Neural cell (in vitro differentiated cells): ENCODE results near the gene OR10P1.

Source experiments
- CTCF ChIP-seq: fragments of 450-650 bp; IDR thresholded peaks from 2 replicates; pipeline ENCODE4 v1.5.1; 2014; ENCODE audit warnings: antibody characterized with exemption, mild to moderate bottlenecking, moderate library complexity; ENCODE audit not compliant: poor library complexity, severe bottlenecking
- EP300 ChIP-seq: fragments of 450-650 bp; conservative IDR thresholded peaks from 2 replicates; pipeline ENCODE4 v1.6.1; 2014; ENCODE audit warnings: antibody characterized with exemption, mild to moderate bottlenecking, moderate library complexity; ENCODE audit not compliant: poor library complexity, severe bottlenecking
- EZH2 ChIP-seq: fragments of 200-600, 300-800 bp; shearing (Covaris generic), sonication (generic); IDR thresholded peaks from 2 replicates; pipeline ENCODE4 v1.6.1; 2014; ENCODE audit warnings: antibody characterized with exemption, low read length, borderline replicate concordance, mild to moderate bottlenecking; ENCODE audit not compliant: insufficient read depth, poor library complexity, severe bottlenecking
- POLR2AphosphoS5 ChIP-seq: IDR thresholded peaks from 2 replicates; pipeline ENCODE4 v1.6.1; 2012
- RAD21 ChIP-seq: fragments of 450-650 bp; conservative IDR thresholded peaks from 2 replicates; pipeline ENCODE4 v1.6.1; 2014; ENCODE audit warnings: antibody characterized with exemption, mild to moderate bottlenecking, moderate library complexity
- REST ChIP-seq: IDR thresholded peaks from 2 replicates; pipeline ENCODE4 v1.6.1; 2012; ENCODE audit warnings: borderline replicate concordance
- TAF1 ChIP-seq: IDR thresholded peaks from 2 replicates; pipeline ENCODE4 v1.6.1; 2012; ENCODE audit warnings: low read depth

- TF ChIP-seq CTCF (no peak), REST (no peak), RAD21 (no peak), EZH2 (no peak), EP300 (no peak), POLR2AphosphoS5 (no peak), TAF1 (no peak)
These were observed 28.1 kb downstream of the OR10P1 start for GRCh38 chr12:55664826-55665225.
